ENCODE results near the gene RAB31. TPM values are rescaled to one million over a fixed set of nuclear protein-coding genes. Genes with fewer than 3 reads are reported as not detected.

Gene RAB31
- total RNA-seq, 4 donors from 2014 or later = 22.9 to 98.1 (median 34.3) TPM

- no peak for TF ChIP-seq POLR2A (IDR thresholded peaks at IDR 0.05)
- TF ChIP-seq CTCF (IDR thresholded peaks at IDR 0.05) = no peak
- H3K4me3 ChIP-seq = no peak overlapping the region
- DNase-seq = no peak
- H3K27ac ChIP-seq = no peak overlapping the region
- intact Hi-C loops (cut with DNase I; ENCODE audit: low total_unique reads) = no loop called here
- H3K36me3 ChIP-seq = no peaks in the 10 kb centered on the region
- H3K27me3 ChIP-seq = no peaks in the 10 kb centered on the region
- H3K9me3 ChIP-seq = no peaks in the 10 kb centered on the region
- peaks cover 4 to 5% of the 10 kb centered on the region in 2 donors for H3K4me1 ChIP-seq
Measured at GRCh38 chr18:9775178-9775577, 67.1 kb downstream of the RAB31 start.

GRCh38 chr18:9779630-9780029 lies 71.5 kb downstream of the RAB31 start:
- TF ChIP-seq CTCF (IDR thresholded peaks at IDR 0.05) (no peak), POLR2A (IDR thresholded peaks at IDR 0.05) (no peak)
- Histone ChIP-seq H3K27ac (no peak overlapping the region), H3K4me1 (no peaks in the 10 kb centered on the region), H3K4me3 (no peak overlapping the region), H3K27me3 (no peaks in the 10 kb centered on the region), H3K9me3 (no peaks in the 10 kb centered on the region), H3K36me3 (no peaks in the 10 kb centered on the region)
- no peak for DNase-seq
- intact Hi-C loops (cut with DNase I; ENCODE audit: low total_unique reads) = no loop called here

- Histone ChIP-seq H3K4me1 (no peaks in the 10 kb centered on the region), H3K27ac (peak overlapping the region in 1 of 2 donors; percentile 44), H3K36me3 (no peaks in the 10 kb centered on the region), H3K9me3 (no peaks in the 10 kb centered on the region), H3K27me3 (no peaks in the 10 kb centered on the region), H3K4me3 (no peak overlapping the region)
- TF ChIP-seq POLR2A (IDR thresholded peaks at IDR 0.05) = no peak
- TF ChIP-seq CTCF (IDR thresholded peaks at IDR 0.05) = no peak
- DNase-seq = peak in 1 of 2 donors; percentile 31
- intact Hi-C loops (cut with DNase I; ENCODE audit: low total_unique reads) = no loop called here
Measured at GRCh38 chr18:9782073-9782857, 74.2 kb downstream of the RAB31 start.

GRCh38 chr18:9786631-9787030 lies 78.5 kb downstream of the RAB31 start:
- Histone ChIP-seq H3K9me3 (no peaks in the 10 kb centered on the region), H3K4me3 (no peak overlapping the region), H3K27me3 (no peaks in the 10 kb centered on the region), H3K4me1 (no peaks in the 10 kb centered on the region), H3K27ac (no peak overlapping the region), H3K36me3 (no peaks in the 10 kb centered on the region)
- DNase-seq = no peak
- TF ChIP-seq POLR2A (IDR thresholded peaks at IDR 0.05) = no peak
- intact Hi-C loops (cut with DNase I; ENCODE audit: low total_unique reads) = no loop called here

- Histone ChIP-seq H3K4me3 (no peak overlapping the region), H3K27ac (no peak overlapping the region), H3K9me3 (no peaks in the 10 kb centered on the region), H3K27me3 (no peaks in the 10 kb centered on the region), H3K36me3 (no peaks in the 10 kb centered on the region), H3K4me1 (no peaks in the 10 kb centered on the region)
- TF ChIP-seq CTCF (IDR thresholded peaks at IDR 0.05) (no peak), POLR2A (IDR thresholded peaks at IDR 0.05) (no peak)
- intact Hi-C loops (cut with DNase I; ENCODE audit: low total_unique reads) = no loop called here
- DNase-seq = no peak
Measured at GRCh38 chr18:9787036-9787435, 78.9 kb downstream of the RAB31 start.

Data from uterus (tissue), 4 donors.